Endothelial cell (in vitro differentiated cells): Measurements from ENCODE around the gene CYP27A1. TPM values are rescaled to one million over a fixed set of nuclear protein-coding genes. Genes with fewer than 3 reads are reported as not detected.
"Not testable (repeated sequence)": the region's sequence is repeated elsewhere in the genome, so short reads cannot be mapped to it uniquely, and the experiment has no call there.

Experiments
- DNase-seq: peaks from one replicate; pipeline ENCODE4 v3.0.0; 2021; ENCODE audit warnings: low spot score
- H3K27ac Mint-ChIP-seq: one replicate; pipeline ENCODE4 v1.8.0; 2021; ENCODE audit warnings: mixed read lengths, inconsistent platforms; ENCODE audit not compliant: unreplicated experiment
- H3K27me3 Mint-ChIP-seq: one replicate; pipeline ENCODE4 v1.8.0; 2021; ENCODE audit warnings: mild to moderate bottlenecking, moderate library complexity, mixed read lengths, inconsistent platforms; ENCODE audit not compliant: unreplicated experiment
- H3K36me3 Mint-ChIP-seq: one replicate; pipeline ENCODE4 v1.8.0; 2021; ENCODE audit warnings: mild to moderate bottlenecking, low read depth, mixed read lengths, inconsistent platforms; ENCODE audit not compliant: unreplicated experiment
- H3K4me1 Mint-ChIP-seq: one replicate; pipeline ENCODE4 v1.8.0; 2021; ENCODE audit warnings: mild to moderate bottlenecking, mixed read lengths, inconsistent platforms; ENCODE audit not compliant: unreplicated experiment
- H3K4me3 Mint-ChIP-seq: one replicate; pipeline ENCODE4 v1.8.0; 2021; ENCODE audit warnings: mild to moderate bottlenecking, mixed read lengths, inconsistent platforms; ENCODE audit not compliant: unreplicated experiment
- H3K9me3 Mint-ChIP-seq: one replicate; pipeline ENCODE4 v1.8.0; 2021; ENCODE audit warnings: mixed read lengths, inconsistent platforms; ENCODE audit not compliant: unreplicated experiment
- total RNA-seq: library from RNA; stranded (reverse); fragmentation: NEBNext Ultra II Directional; extraction: Animal tissue kit (Norgen Biotek cat#: 25700); gene quantifications from one replicate; pipeline ENCODE4 v1.2.1, GENCODE V29; 2021; ENCODE audit not compliant: unreplicated experiment
- TF ChIP-seq, protein P1 (sequence below): fragments of 200-600 bp; sonication (generic); IDR thresholded peaks from one replicate; pipeline ENCODE4 v1.5.0; 2021; ENCODE audit warnings: antibody characterized with exemption; ENCODE audit not compliant: unreplicated experiment

Gene CYP27A1
- total RNA-seq, 1 donor from 2014 or later = 9.0 TPM

DNA sequence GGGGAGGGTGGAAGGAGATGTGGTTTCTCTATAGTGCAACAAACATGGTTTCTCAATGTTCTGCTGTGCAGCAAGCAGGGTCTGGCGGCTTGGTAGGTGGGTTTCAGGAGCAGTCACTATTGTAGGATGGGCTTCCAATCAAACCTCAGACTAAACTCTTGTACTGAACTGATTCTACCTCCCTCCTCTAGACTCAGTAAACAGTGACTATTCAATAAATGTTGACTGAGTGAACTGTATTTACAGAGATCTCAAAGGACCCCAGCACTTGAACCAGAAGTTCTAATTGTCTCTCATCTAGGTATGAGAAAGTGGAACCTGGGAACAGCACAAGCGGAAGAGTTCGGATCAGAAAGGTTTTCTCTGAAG, 26.8 kb upstream of the CYP27A1 start:
- no peaks in the 10 kb centered on the region for H3K27me3 Mint-ChIP-seq
- TF ChIP-seq, protein P1, sequence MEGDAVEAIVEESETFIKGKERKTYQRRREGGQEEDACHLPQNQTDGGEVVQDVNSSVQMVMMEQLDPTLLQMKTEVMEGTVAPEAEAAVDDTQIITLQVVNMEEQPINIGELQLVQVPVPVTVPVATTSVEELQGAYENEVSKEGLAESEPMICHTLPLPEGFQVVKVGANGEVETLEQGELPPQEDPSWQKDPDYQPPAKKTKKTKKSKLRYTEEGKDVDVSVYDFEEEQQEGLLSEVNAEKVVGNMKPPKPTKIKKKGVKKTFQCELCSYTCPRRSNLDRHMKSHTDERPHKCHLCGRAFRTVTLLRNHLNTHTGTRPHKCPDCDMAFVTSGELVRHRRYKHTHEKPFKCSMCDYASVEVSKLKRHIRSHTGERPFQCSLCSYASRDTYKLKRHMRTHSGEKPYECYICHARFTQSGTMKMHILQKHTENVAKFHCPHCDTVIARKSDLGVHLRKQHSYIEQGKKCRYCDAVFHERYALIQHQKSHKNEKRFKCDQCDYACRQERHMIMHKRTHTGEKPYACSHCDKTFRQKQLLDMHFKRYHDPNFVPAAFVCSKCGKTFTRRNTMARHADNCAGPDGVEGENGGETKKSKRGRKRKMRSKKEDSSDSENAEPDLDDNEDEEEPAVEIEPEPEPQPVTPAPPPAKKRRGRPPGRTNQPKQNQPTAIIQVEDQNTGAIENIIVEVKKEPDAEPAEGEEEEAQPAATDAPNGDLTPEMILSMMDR = no peak
- H3K27ac Mint-ChIP-seq = no peak overlapping the region
- no peaks in the 10 kb centered on the region for H3K4me1 Mint-ChIP-seq
- DNase-seq = no peak
- H3K36me3 Mint-ChIP-seq = peaks cover 49% of the 10 kb centered on the region
- no peaks in the 10 kb centered on the region for H3K9me3 Mint-ChIP-seq
- H3K4me3 Mint-ChIP-seq = no peak overlapping the region

DNA sequence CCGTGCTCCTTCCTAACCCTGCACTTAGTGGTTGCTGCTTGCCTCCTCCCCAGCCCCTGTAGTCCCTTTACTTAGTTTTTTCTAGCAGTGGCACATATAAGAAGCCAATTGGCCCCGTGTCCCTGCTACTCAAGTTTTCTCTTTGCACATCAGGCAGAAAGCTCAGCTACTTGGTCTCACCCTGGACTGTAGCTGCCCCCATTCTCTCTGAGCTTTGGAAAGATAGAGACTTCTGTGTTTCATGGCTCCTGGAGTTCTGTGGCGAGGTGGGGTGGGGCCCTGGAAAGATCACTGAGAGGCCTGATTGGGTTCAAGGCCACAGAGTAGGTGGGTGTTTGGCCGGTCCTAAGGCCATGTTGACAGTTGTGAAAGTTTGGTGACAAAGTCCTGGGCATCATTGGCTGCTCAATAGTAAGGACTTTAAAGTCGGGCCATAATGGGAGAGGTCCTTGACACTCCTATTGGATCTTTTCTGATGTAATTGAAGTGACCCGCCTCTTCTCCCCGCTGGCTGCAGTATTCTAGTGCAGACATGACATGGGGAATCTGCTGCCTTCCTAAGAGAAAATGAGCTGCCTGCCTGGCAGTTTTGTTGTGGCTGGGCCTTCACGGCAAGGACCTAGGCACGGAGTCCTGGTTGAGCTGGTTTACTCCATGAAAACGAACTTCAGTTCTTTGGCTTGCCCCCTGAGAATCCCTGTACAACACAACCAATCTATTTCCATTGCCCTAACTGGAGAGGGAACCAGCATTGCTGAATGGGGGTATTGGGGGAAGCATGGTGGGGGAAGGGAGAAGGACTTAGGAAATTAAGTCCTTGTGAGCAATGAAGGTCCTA, 26.2 kb upstream of the CYP27A1 start:
- TF ChIP-seq, protein P1 = no peak
- Mint-ChIP-seq H3K27me3 (no peaks in the 10 kb centered on the region), H3K4me1 (no peaks in the 10 kb centered on the region), H3K27ac (no peak overlapping the region), H3K36me3 (peaks cover 43% of the 10 kb centered on the region), H3K9me3 (no peaks in the 10 kb centered on the region), H3K4me3 (no peak overlapping the region)
- DNase-seq = no peak

DNA sequence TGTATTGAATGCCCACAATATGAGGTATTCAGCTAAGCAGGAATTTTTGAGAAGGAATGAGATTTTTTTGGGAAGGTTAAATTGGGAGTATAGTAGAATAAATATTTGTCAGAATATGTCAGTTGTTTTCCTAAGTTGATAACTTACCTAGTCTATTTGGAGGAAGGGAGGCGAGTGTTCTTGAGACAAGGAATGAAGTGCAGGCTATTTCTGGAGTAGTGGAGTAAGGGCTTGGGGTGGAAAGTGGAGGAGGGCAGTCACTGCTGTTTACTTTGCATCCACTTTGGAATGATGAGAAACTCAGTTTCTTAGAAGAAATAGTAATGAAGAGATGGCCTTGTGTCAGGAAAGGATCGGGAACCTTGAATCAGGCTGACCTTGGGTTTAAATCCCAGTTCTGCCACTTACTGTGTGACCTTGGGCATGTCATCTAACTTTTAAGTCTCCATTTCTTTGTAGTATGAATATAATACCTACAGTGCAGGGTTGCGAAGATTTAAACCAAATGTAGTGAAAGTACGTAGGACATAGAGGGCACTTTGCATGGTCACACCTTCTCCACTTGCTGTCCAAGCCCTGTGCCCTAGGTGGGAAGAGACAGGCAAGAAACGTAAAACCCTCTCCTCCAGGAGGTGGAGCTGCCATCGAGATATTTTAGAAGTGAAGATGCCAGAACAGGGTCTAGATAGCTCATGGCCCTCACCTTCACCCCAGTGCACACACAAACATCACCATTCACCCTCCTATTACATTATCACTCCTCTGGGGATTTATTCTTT, 25.2 kb upstream of the CYP27A1 start:
- TF ChIP-seq, protein P1 = no peak
- Mint-ChIP-seq H3K27ac (no peak overlapping the region), H3K4me1 (no peaks in the 10 kb centered on the region), H3K36me3 (peaks cover 41% of the 10 kb centered on the region), H3K9me3 (no peaks in the 10 kb centered on the region), H3K4me3 (no peak overlapping the region), H3K27me3 (no peaks in the 10 kb centered on the region)
- DNase-seq = no peak

DNA sequence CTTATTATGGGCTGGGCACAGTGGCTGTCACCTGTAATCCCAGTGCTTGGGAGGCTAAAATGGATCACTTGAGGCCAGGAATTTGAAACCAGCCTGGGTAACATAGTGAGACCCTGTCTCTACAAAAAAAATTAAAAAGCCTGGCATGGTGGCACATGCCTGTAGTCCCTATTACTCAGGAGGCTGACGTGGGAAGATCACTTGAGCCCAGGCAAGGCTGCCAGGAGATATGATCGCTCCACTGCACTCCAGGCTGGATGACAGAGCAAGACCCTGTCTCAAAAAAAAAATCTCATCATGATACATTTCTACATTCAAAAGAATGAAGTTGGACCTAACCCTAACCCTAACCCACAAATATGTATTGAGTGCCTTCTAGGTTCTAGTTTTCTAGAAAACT, 20.2 kb upstream of the CYP27A1 start:
- H3K4me1 Mint-ChIP-seq = no peaks in the 10 kb centered on the region
- no peak for DNase-seq
- H3K36me3 Mint-ChIP-seq = peaks cover 4% of the 10 kb centered on the region
- H3K27ac Mint-ChIP-seq = no peak overlapping the region
- no peaks in the 10 kb centered on the region for H3K27me3 Mint-ChIP-seq
- no peaks in the 10 kb centered on the region for H3K9me3 Mint-ChIP-seq
- TF ChIP-seq, protein P1 = no peak
- no peak overlapping the region for H3K4me3 Mint-ChIP-seq

DNA sequence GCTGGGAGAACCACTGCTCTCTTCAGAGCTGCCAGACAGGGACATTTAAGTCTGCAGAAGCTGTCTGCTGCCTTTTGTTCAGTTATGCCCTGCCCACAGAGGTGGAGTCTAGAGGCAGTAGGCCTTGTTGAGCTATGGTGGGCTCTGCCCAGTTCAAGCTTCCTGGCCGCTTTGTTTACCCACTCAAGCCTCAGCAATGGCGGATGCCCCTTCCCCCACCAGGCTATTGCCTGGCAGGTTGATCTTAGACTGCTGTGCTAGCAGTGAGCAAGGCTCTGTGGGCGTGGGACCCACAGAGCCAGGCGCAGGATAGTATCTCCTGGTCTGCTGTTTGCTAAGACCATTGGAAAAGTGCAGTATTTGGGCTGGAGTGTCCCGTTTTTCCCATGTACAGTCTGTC, 9.2 kb upstream of the CYP27A1 start:
- not testable (repeated sequence) for H3K27ac Mint-ChIP-seq, H3K9me3 Mint-ChIP-seq, DNase-seq, H3K4me1 Mint-ChIP-seq, H3K27me3 Mint-ChIP-seq, H3K4me3 Mint-ChIP-seq
- peaks cover 39% of the 10 kb centered on the region for H3K36me3 Mint-ChIP-seq
